Measurements from ENCODE around the gene SLC1A2. TPM values are rescaled to one million over a fixed set of nuclear protein-coding genes. Genes with fewer than 3 reads are reported as not detected.

The SLC1A2 gene
- total RNA-seq, 1 experiment from 2014 or later = 0.50 TPM

DNA sequence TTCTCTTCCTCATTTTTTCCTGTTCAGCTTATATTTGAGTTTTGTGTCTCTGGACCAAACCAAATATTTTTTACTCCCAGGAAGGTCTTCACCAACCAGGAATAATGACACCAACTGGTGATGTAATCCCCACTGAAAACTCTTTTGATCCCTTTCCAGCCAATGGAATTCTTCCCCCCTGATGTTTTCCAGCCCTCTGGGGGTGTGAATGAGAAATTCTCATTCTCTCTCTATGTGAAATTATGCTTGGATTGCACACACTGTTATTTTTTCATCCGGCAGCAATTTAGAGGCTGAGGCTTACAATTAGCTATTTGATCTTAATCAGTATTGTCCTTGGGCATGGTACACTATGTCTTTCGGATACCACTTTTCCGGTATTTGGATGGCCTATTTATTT, 39.5 kb upstream of the SLC1A2 start:
- Histone ChIP-seq H4K5ac (ENCODE audit: insufficient read length, low read depth, low read length) (no peak overlapping the region), H4K20me1 (ENCODE audit: control insufficient read depth, insufficient read depth, insufficient read length) (no peaks in the 10 kb centered on the region), H2AK5ac (ENCODE audit: insufficient read length, low read length) (no peak overlapping the region), H3T11ph (ENCODE audit: low read length) (no peak overlapping the region), H2BK15ac (ENCODE audit: low read depth, low read length) (no peak overlapping the region), H3K9me3 (ENCODE audit: control insufficient read depth, low read depth, low read length) (no peaks in the 10 kb centered on the region), H2AFZ (ENCODE audit: low read length) (no peak overlapping the region), H3K27ac (ENCODE audit: insufficient read length, low read depth, low read length) (no peak overlapping the region), H4K91ac (ENCODE audit: insufficient read length, low read depth, low read length) (no peak overlapping the region), H3K4me1 (ENCODE audit: insufficient read depth, low read length) (no peaks in the 10 kb centered on the region; the same call in 1 of the 2 replicates), H3K14ac (ENCODE audit: insufficient read depth, low read length) (no peak overlapping the region), H3K4ac (ENCODE audit: low read depth, low read length) (no peak overlapping the region), H3K9ac (ENCODE audit: extremely low read depth, insufficient read length, low read length) (no peak overlapping the region), H2BK5ac (ENCODE audit: insufficient read length, low read length) (no peak overlapping the region), H3K18ac (ENCODE audit: insufficient read length, low read depth, low read length) (no peak overlapping the region), H3K23ac (ENCODE audit: insufficient read length, low read depth, low read length) (no peak overlapping the region), H3K79me1 (ENCODE audit: insufficient read depth, low read depth, low read length, poor library complexity, severe bottlenecking) (no peaks in the 10 kb centered on the region), H3K23me2 (ENCODE audit: insufficient read length, low read depth, low read length, poor library complexity, severe bottlenecking) (no peaks in the 10 kb centered on the region), H2BK12ac (ENCODE audit: insufficient read length, low read depth, low read length) (no peak overlapping the region), H3K79me2 (ENCODE audit: insufficient read depth, low read length) (no peaks in the 10 kb centered on the region), H3K56ac (ENCODE audit: insufficient read length, low read depth, low read length) (no peak overlapping the region), H4K8ac (replicated peaks; ENCODE audit: insufficient read length, low read depth, low read length) (no peak overlapping the region), H2BK120ac (ENCODE audit: low read depth, low read length, poor library complexity, severe bottlenecking) (no peak overlapping the region), H3K4me2 (ENCODE audit: insufficient read depth, insufficient read length, low read length) (no peak overlapping the region), H3K27me3 (ENCODE audit: insufficient read depth, low read length) (no peaks in the 10 kb centered on the region), H2BK20ac (ENCODE audit: low read depth, low read length, poor library complexity, severe bottlenecking) (no peak overlapping the region)
- H3K9me3 Mint-ChIP-seq = no peaks in the 10 kb centered on the region
- no peak for DNase-seq
- H3K36me3 Mint-ChIP-seq (ENCODE audit: insufficient read depth in 1 of 3, low read depth in 3 of 3) = no peaks in the 10 kb centered on the region
- TF ChIP-seq CTCF (conservative IDR thresholded peaks at IDR 0.05) = no peak
- no peak overlapping the region for H3K27ac Mint-ChIP-seq
- no peak overlapping the region for H3K4me3 Mint-ChIP-seq
- H3K27me3 Mint-ChIP-seq (ENCODE audit: low read depth) = peaks cover 12% of the 10 kb centered on the region
- WGBS (ENCODE audit: extremely low coverage, insufficient read length, low lambda C conversion rate) = no CpG with 5 or more reads among the region's 3 CpGs
- H3K4me1 Mint-ChIP-seq = peaks cover 5 to 8% of the 10 kb centered on the region in 2 experiments

Data from H9 (cell line).